ENCODE results near the gene BLM.
"Not testable (repeated sequence)": the region's sequence is repeated elsewhere in the genome, so short reads cannot be mapped to it uniquely, and the experiment has no call there.

The BLM gene

GRCh38 chr15:90716976-90717821, at the start of gene BLM:
Gene BLM, plus strand, starts transcription at chr15:90717346. Its CDS starts 30,047 bp downstream, at chr15:90747393.
- DNase-seq, result peak; percentile 91

GRCh38 chr15:90667755-90668345, 49.3 kb upstream of the BLM start:
- DNase-seq, result not testable (repeated sequence)

GRCh38 chr15:90670631-90671030, 46.5 kb upstream of the BLM start:
- not testable (repeated sequence) for DNase-seq

- DNase-seq, result no peak
Observed at GRCh38 chr15:90671216-90671615, 45.9 kb upstream of the BLM start.

DNA sequence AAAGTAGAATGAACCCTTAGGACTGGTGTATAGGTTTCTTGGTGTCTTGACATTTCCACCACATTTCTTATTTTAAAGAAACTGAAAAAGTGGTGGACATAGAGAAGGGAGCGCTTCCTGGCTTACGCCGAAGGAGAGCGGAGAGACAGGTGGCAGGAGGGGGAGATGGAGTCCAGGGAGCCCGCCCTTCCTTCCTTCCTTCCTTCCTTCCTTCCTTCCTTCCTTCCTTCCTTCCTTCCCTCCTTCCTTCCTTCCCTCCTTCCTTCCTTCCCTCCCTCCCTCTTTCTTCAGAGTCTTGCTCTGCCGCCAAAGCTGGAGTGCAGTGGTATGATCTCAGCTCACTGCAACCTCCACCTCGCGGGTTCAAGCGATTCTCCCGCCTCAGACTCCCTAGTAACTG, 43.8 kb upstream of the BLM start:
- not testable (repeated sequence) for DNase-seq

DNA sequence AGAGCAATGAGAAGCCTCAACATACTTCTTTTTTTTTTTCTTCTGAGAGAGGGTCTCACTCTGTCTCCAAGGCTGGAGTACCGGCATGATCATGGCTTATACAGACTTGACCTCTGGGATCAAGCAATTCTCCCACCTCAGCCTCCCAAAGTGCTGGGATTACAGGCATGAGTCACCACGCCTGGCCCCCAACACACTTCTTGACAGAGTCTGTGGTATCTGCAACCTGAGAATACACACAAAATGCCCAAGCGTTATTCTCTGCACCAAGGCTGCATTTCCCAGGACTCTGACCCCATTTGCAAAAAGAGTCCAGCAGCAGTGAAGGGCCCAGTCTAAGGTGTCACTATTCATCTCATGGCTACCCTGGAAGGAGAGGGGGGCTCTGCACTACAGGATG, 42.7 kb upstream of the BLM start:
- DNase-seq, result no peak

DNA sequence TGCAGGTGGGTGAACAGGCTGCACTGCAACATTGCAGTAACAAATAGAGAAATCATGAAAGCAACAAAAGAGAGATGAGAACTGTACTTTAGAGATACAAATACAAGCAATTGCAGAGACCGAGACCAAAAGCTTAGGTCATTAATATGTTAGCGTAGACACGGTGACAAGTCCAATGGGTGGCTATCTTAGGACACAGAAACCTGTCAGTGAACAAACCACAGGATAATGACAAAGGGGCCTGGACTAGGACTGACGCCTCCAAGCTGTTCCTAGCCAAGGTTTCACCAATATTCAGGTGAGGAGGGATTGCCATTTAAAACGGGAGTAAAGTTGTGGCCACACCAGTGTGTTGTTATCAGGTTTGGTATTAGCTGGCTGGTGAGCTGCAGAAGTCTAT, 41.7 kb upstream of the BLM start:
- DNase-seq, result no peak

- no peak for DNase-seq
Observed at GRCh38 chr15:90677807-90678790, 39.0 kb upstream of the BLM start.

- DNase-seq, result no peak
Observed at GRCh38 chr15:90679959-90680358, 37.2 kb upstream of the BLM start.

DNA sequence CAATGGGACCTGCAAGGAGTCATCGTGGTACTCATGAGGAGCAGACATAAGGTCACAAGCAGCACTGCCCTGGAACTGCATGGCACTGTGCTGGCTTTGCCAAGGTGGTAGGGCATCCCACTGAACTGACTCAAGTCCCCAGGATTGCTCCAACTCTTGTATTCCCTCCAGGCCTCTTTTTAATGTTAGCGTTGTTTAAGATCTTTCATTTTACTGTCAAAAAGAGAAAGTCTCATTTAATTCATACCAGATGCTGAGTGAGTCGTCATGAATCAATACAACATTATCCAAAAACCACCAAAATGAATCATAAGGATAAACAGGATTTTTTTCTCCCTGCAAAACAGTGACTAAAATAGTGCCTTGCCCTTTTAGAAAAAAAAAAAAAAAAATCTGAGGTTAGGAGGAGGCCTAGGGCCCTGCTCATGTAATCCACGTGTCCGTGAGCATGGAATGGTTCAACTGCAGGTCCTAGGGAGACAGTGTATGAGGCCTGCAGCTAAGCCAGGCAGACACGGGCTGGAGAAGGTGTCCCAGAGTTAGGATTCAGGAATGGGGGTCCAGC, 36.7 kb upstream of the BLM start:
- DNase-seq, result no peak

DNA sequence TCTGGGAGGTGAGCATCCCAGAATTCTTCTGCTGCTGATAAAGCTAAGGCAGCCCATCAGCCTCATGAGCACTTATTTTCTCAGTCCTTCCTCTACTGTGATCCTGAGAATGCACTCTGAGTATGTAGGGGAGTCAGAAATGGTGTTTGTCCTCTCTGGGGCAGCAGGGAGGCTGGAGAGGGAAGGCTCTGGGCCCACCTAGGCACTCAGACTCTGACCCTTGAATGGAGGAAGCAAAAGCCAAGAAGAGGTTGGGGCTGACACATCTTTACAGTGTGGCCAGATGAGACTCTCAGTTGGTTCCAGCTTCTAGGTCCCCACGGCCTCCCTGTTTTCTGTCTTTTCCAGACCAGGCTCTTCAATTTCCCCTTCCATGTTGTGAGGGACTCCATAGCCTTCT, 36.1 kb upstream of the BLM start:
- no peak for DNase-seq

DNA sequence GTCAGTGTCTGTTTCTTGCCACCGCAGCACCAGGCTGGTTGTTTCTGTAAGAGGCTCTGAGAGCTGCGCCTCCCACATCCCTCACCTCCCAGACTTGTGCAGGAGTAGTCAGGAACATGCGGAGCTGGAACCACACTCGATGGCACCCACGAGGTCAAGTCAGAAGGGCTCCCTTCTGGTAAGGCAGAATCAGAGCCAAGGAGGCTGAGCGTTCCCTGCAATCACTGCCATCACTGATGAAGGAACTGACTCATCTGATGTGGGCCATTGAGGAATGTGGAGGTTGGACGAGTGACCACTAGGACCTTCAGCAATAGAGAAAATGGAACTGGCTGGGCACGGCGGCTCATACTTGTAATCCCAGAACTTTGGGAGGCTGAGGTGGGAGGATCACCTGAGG, 35.7 kb upstream of the BLM start:
- no peak for DNase-seq

- no peak for DNase-seq
Observed at GRCh38 chr15:90683371-90683770, 33.8 kb upstream of the BLM start.

DNA sequence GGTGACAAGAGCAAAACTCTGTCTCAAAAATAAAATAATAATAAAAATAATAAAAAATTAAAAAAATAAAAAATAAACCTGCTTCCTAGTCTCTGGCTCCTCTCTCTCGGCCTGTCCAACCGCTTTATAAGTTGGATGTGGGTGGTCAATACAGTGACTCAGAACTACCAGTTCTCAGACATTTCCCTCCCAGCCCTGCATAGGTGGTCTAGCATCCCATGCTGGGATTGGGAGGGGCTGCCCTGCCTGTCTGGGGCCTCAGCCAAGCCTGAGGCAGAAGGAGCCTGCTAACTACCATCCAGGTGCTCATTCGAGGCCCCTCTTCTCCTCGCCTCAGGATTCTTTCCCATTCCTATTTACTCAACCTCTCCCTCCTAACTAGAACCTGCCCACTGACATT, 33.3 kb upstream of the BLM start:
- no peak for DNase-seq

GRCh38 chr15:90684281-90684680, 32.9 kb upstream of the BLM start:
- no peak for DNase-seq

DNA sequence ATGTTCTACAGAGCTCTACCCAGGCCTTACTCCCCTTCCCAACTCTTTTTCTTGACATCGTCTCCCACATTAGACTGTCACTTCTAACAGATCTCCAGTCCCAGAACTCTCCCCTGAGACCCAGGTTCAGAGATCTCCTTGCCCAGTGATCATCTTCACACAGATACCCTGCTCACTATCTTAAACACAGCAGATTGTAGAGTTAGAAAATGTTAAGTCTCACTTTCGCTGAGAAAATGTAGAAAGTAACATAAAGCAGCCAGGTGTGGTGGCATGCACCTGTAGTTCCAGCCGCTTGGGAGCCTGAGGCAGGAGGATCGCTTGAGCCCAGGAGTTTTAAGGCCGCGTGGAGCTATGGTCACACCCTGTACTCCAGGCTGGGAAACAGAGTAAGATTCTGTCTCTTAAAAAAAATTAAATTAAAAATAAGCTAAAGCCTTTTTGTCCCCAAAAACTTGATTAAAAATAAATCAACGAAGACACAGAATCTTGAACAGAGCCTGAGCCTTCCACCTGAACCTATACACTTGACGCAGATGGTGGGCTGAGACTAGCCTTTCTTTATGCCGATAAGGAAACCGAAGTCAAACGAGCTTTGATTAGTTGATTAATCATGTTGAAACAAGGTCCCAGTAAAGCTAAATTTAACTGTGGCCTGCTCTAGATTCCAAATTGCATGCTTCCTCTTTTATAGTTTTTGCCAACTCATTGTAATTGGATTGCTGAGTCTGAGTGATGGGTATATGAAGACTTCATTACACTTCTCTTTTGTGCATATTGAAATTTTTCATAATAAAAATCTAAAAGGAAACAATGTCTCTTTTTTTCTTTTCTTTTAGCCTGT, 31.3 kb upstream of the BLM start:
- no peak for DNase-seq

DNA sequence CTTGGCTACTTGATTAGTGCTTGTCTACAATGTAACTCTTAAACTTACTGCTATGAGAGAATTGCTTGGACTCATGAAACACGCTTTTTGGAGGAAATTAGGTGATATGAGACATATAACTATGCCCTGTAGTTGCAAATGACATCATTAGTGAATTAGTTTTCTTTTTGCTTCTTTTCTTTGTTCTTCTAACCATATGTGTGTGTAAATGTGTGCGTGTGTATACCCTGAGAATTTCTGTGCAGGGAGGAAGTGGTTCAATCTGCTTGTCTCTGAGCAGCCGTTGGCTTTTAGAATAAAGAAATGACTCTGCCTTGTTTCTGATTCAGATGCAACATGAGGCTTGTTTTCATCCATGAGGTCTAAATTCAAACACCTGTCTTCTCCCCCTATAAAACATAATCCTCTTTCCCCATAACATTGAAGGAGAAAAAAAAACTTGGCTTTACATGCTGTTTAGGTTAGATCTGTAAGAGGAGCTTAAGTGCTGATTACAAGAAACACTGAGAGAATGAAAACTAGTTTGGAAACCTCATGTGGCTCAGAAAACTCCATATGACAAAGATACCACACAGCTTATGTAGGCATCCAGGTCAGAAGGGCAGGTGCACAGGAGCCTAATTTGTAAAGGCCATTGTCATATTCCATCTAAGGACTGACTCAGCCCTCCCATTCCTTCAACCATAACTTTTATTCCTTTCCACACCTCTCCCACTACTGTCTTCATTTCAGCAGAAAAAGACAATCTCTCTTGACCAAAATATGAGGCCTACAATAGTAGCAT, 30.5 kb upstream of the BLM start:
- DNase-seq, result no peak

DNA sequence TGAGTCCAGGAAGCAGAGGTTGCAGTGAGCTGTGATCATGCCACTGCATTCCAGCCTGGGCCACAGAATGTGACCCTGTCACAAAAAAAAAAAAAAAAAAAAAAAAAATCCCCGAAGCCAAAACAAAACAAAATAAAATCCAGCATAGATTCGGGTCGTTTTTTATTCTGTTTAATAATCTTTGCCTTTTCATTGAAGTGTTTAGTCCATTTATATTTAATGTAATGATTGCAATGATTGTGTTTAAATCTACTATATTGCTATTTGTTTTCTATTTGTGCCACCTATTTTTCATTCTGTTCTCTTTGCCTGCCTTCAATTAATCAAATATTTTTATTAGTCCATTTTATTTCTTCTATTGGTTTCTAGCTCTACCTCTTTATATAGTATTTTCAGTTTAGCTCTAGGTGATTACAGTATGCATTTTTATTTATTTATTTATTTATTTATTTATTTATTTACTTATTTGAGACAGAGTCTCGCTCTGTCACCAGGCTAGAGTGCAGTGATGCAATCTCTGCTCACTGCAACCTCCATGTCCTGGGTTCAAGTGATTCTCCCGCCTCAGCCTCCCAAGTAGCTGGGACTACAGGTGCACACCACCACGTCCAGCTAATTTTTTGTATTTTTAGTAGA, 27.7 kb upstream of the BLM start:
- not testable (repeated sequence) for DNase-seq

- no peak for DNase-seq
Observed at GRCh38 chr15:90690585-90690984, 26.6 kb upstream of the BLM start.

DNA sequence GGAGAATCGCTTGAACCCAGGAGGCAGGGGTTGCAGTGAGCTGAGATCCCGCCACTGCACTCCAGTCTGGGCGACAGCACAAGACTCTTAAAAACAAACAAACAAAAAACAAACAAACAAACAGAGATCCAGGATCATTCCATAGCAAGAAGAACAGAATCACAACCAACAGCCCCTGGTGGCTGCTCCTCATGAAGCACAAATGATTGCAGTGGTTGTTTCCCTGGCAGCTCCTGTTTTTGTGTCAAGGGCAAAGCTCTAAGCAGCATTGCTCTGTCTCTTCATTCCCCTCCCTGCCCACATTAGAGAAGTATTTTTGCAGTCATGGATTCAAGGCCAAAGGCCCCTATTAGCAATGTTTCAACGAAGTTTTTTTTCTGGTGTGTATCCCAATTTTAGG, 25.8 kb upstream of the BLM start:
- no peak for DNase-seq

All from activated CD4-positive, alpha-beta T cell treated with anti-CD3 and anti-CD28 coated beads for 1 hour (primary cell).